ENCODE measurements around the gene CAV2. TPM values are rescaled to one million over a fixed set of nuclear protein-coding genes. Genes with fewer than 3 reads are reported as not detected.
A peak's percentile ranks its signal among the peaks of the same experiment; 100 is the strongest.

CAV2 gene
- total and polyA plus RNA-seq, 12 donors = 56.3 to 277 (median 224) TPM

DNA sequence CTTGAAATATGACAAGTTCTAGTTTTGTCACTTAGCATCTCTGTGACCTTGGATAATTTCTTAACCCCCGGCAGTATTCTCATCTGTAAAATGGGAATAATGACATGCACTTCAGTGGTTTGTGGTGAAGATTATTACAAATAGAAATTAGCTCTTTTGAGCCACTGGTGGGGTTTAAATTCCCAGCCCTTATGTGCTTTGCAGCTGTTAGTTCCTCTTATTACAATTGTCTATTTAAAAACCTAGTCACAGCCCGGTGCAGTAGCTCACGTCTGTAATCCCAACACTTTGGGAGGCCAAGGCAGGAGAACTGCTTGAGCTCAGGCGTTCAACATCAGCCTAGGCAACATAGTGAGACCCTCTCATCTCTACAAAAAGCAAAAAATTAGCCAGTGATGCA lies 55.4 kb downstream of the CAV2 start:
- TF ChIP-seq CTCF (IDR thresholded peaks at IDR 0.05) = no peak
- 47 to 67% methylated on average over 4 of the region's 4 CpGs for WGBS, 2 donors
- intact Hi-C loops (cut with DNase I) = loop anchor here in 1 of 10 donors (5.0 kb wide), 1 partner anchor 1188 kb away; no protein-coding TSS in a partner anchor

DNA sequence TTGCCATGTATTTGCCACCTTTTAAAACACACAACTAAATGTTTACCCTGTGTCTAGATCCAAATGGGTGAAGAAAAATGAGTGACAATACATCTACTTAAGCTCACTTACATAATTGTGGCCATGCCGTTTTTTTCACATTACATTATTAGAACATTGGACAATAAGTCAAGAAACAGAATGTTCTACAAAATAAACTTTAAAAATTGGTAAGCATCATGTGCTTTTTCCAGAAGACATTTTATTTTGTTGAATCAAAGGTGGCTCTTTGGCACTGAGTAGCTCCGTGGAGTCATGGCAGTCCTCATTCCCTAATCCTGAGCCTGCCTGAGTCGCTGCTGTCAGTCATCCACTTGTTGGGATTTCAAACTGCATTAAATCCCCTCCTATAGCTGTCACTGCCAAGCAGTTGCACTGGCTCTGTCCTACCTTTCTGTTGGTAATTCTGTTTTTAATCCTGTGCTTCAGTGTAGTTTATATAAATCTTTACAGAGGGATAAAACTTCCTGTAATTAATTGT lies 57.6 kb downstream of the CAV2 start:
- ATAC-seq = no peak

More for the DNA sequence above, 55.4 kb downstream of the CAV2 start:
- ATAC-seq (peak in 1 of 8 donors; percentile 16), DNase-seq (no peak)
- peaks cover 0 to 94% (median 12%) of the 10 kb centered on the region in 9 donors for H3K36me3 ChIP-seq
- no peak overlapping the region for H3K4me3 ChIP-seq
- H3K27me3 ChIP-seq = no peaks in the 10 kb centered on the region
- H3K9me3 ChIP-seq = no peaks in the 10 kb centered on the region
- peak overlapping the region in 8 of 10 donors; percentile 1 to 70 (median 26) for H3K27ac ChIP-seq
- H3K4me1 ChIP-seq = peaks cover 8 to 98% (median 72%) of the 10 kb centered on the region in 9 donors

DNA sequence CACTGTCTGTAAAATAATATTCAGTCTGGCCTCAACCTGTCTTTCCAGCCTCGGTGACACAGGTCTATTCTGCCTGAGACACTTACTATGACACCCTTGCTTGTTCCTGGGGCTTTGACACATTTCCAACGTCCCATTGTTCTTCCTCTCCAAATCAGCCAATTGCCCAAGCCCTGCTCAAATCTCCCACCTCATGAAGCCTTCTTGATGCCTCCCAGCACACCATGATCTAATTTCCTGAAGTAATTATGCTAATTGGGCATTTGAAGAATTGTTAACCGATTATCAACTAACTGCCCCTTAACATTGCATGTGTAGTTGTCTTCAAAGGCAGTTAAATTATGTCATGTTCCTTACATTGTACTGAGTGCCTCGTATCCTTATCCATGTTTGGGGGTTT lies 58.4 kb downstream of the CAV2 start:
- Histone ChIP-seq H3K4me1 (peaks cover 8 to 93% (median 64%) of the 10 kb centered on the region in 9 donors), H3K4me3 (no peak overlapping the region), H3K36me3 (peaks cover 0 to 79% (median 9%) of the 10 kb centered on the region in 9 donors), H3K27me3 (no peaks in the 10 kb centered on the region), H3K27ac (peak overlapping the region in 4 of 10 donors; percentile 13 to 82 (median 42)), H3K9me3 (peaks cover 0 to 4% (median 0%) of the 10 kb centered on the region in 11 donors)
- no peak for DNase-seq
- peak in 1 of 8 donors; percentile 5 for ATAC-seq
- no peak for TF ChIP-seq CTCF (IDR thresholded peaks at IDR 0.05)
- intact Hi-C loops (cut with DNase I) = loop anchor here in 1 of 10 donors (5.0 kb wide), 1 partner anchor 1191 kb away; no protein-coding TSS in a partner anchor
- 64 to 71% methylated on average over 4 of the region's 4 CpGs for WGBS, 2 donors

More for the DNA sequence above, 57.6 kb downstream of the CAV2 start:
- Histone ChIP-seq H3K9me3 (peaks cover 0 to under 1% (median 0%) of the 10 kb centered on the region in 11 donors), H3K4me1 (peaks cover 8 to 97% (median 71%) of the 10 kb centered on the region in 9 donors), H3K36me3 (peaks cover 0 to 86% (median 9%) of the 10 kb centered on the region in 9 donors), H3K4me3 (no peak overlapping the region), H3K27ac (peak overlapping the region in 7 of 10 donors; percentile 2 to 82 (median 18)), H3K27me3 (no peaks in the 10 kb centered on the region)
- WGBS, 2 donors = 58 to 61% methylated on average over 3 of the region's 3 CpGs
- DNase-seq = no peak
- intact Hi-C loops (cut with DNase I) = loop anchor here in 1 of 10 donors (5.0 kb wide), 1 partner anchor 1190 kb away; no protein-coding TSS in a partner anchor
- no peak for TF ChIP-seq CTCF (IDR thresholded peaks at IDR 0.05)

Other genes starting within 250 kb of the CAV2 start
- 100 to 1,000 TPM; 195 to 364 (median 287) TPM for gene CAV1, start 25.3 kb downstream of the CAV2 start, total RNA-seq
- 100 to 1,000 TPM in 1 of 2 donors, 10 to 100 TPM in 1; 93.0 to 198 TPM for gene CAV1, start 25.3 kb downstream of the CAV2 start, polyA plus RNA-seq
- 10 to 100 TPM; 11.0 to 23.3 (median 15.6) TPM for gene MET, start 172.5 kb downstream of the CAV2 start, total RNA-seq
- 1 to 10 TPM; 3.1 to 4.7 TPM for gene MET, start 172.5 kb downstream of the CAV2 start, polyA plus RNA-seq

All from heart right ventricle (tissue), 16 donors.